Measurements from ENCODE around the gene KCNJ2. TPM values are rescaled to one million over a fixed set of nuclear protein-coding genes. Genes with fewer than 3 reads are reported as not detected.
A peak's percentile ranks its signal among the peaks of the same experiment; 100 is the strongest.

KCNJ2 gene
- total RNA-seq, 4 donors from 2014 or later, result 7.3 to 18.9 (median 10.6) TPM

GRCh38 chr17:70128727-70129238, 40.5 kb upstream of the KCNJ2 start:
- H3K9me3 ChIP-seq, result no peaks in the 10 kb centered on the region
- peaks cover 11 to 12% of the 10 kb centered on the region in 2 donors for H3K4me1 ChIP-seq
- H3K4me3 ChIP-seq, result no peak overlapping the region
- no peak for TF ChIP-seq POLR2A (IDR thresholded peaks at IDR 0.05)
- TF ChIP-seq, protein P1, sequence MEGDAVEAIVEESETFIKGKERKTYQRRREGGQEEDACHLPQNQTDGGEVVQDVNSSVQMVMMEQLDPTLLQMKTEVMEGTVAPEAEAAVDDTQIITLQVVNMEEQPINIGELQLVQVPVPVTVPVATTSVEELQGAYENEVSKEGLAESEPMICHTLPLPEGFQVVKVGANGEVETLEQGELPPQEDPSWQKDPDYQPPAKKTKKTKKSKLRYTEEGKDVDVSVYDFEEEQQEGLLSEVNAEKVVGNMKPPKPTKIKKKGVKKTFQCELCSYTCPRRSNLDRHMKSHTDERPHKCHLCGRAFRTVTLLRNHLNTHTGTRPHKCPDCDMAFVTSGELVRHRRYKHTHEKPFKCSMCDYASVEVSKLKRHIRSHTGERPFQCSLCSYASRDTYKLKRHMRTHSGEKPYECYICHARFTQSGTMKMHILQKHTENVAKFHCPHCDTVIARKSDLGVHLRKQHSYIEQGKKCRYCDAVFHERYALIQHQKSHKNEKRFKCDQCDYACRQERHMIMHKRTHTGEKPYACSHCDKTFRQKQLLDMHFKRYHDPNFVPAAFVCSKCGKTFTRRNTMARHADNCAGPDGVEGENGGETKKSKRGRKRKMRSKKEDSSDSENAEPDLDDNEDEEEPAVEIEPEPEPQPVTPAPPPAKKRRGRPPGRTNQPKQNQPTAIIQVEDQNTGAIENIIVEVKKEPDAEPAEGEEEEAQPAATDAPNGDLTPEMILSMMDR (IDR thresholded peaks at IDR 0.05 in 4 of 5, conservative IDR thresholded peaks at IDR 0.05 in 1 of 5), result no peak
- H3K27ac ChIP-seq, result no peak overlapping the region
- no peaks in the 10 kb centered on the region for H3K27me3 ChIP-seq
- ATAC-seq (no peak), DNase-seq (no peak)
- no peaks in the 10 kb centered on the region for H3K36me3 ChIP-seq
- in situ Hi-C loops (cut with MboI; ENCODE audit: low sequenced_read_pairs in 4 of 4) (loop anchor here in 2 of 4 donors (25.0 kb wide), 2 partner anchors 391 to 791 kb away; partner anchors contain the start of gene ABCA5 (in 1 of the 2)), intact Hi-C loops (cut with DNase I; ENCODE audit: low total_unique reads) (no loop called here)

- Histone ChIP-seq H3K27ac (peak overlapping the region in 1 of 4 donors; percentile 32), H3K27me3 (no peaks in the 10 kb centered on the region), H3K4me1 (peaks cover 11 to 12% of the 10 kb centered on the region in 2 donors), H3K9me3 (no peaks in the 10 kb centered on the region), H3K4me3 (no peak overlapping the region), H3K36me3 (no peaks in the 10 kb centered on the region)
- TF ChIP-seq, protein P1 (IDR thresholded peaks at IDR 0.05 in 4 of 5, conservative IDR thresholded peaks at IDR 0.05 in 1 of 5), result no peak
- TF ChIP-seq POLR2A (IDR thresholded peaks at IDR 0.05), result no peak
- intact Hi-C loops (cut with DNase I; ENCODE audit: low total_unique reads), result loop anchor here (10.0 kb wide), 1 partner anchor 395 kb away; no protein-coding TSS in a partner anchor
- ATAC-seq (no peak), DNase-seq (no peak)
- in situ Hi-C loops (cut with MboI; ENCODE audit: low sequenced_read_pairs in 4 of 4), result loop anchor here in 2 of 4 donors (25.0 kb wide), 2 partner anchors 393 to 793 kb away; partner anchors contain the start of gene ABCA5 (in 1 of the 2)
Observed at GRCh38 chr17:70130289-70130688, 39.0 kb upstream of the KCNJ2 start.

GRCh38 chr17:70132505-70132904, 36.8 kb upstream of the KCNJ2 start:
- in situ Hi-C loops (cut with MboI; ENCODE audit: low sequenced_read_pairs in 4 of 4), result loop anchor here in 2 of 4 donors (25.0 kb wide), 2 partner anchors 395 to 795 kb away; partner anchors contain the start of gene ABCA5 (in 1 of the 2)

DNA sequence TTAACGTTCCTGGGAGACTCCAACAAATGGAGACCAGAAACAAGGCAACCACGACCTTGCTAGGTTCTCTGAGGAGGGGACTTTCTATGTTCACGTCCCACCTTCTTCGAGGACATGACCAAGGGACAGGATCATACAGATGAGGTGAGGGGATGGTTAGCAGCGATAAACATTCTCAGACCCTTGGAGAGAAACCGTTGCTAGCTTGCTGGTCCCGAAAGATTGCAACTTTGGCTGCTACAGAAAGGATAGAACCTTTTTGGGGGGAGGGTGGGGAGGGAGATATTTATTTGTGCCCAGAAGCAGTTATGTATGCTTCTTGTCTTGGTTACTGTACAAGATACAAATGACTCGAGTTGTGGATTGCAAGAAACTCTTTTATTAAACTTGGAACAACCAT, 35.3 kb upstream of the KCNJ2 start:
- no peaks in the 10 kb centered on the region for H3K36me3 ChIP-seq
- intact Hi-C loops (cut with DNase I; ENCODE audit: low total_unique reads), result loop anchor here (10.0 kb wide), 1 partner anchor 399 kb away; no protein-coding TSS in a partner anchor
- peaks cover 27 to 34% of the 10 kb centered on the region in 2 donors for H3K4me1 ChIP-seq
- H3K27ac ChIP-seq, result no peak overlapping the region
- H3K27me3 ChIP-seq, result no peaks in the 10 kb centered on the region
- ATAC-seq (no peak), DNase-seq (no peak)
- H3K9me3 ChIP-seq, result no peaks in the 10 kb centered on the region
- in situ Hi-C loops (cut with MboI; ENCODE audit: low sequenced_read_pairs in 4 of 4), result loop anchor here in 2 of 4 donors (25.0 kb wide), 2 partner anchors 397 to 797 kb away; partner anchors contain the start of gene ABCA5 (in 1 of the 2)
- no peak for TF ChIP-seq POLR2A (IDR thresholded peaks at IDR 0.05)
- TF ChIP-seq, protein P1 (IDR thresholded peaks at IDR 0.05 in 4 of 5, conservative IDR thresholded peaks at IDR 0.05 in 1 of 5), result no peak
- H3K4me3 ChIP-seq, result no peak overlapping the region

More at GRCh38 chr17:70132505-70132904, 36.8 kb upstream of the KCNJ2 start:
- TF ChIP-seq, protein P1 (IDR thresholded peaks at IDR 0.05 in 4 of 5, conservative IDR thresholded peaks at IDR 0.05 in 1 of 5), result no peak
- TF ChIP-seq POLR2A (IDR thresholded peaks at IDR 0.05), result no peak
- H3K4me3 ChIP-seq, result no peak overlapping the region
- H3K4me1 ChIP-seq, result peaks cover 17 to 24% of the 10 kb centered on the region in 2 donors
- H3K9me3 ChIP-seq, result no peaks in the 10 kb centered on the region
- DNase-seq, result no peak
- H3K27ac ChIP-seq, result no peak overlapping the region
- intact Hi-C loops (cut with DNase I; ENCODE audit: low total_unique reads), result loop anchor here (10.0 kb wide), 1 partner anchor 398 kb away; no protein-coding TSS in a partner anchor
- ATAC-seq, result no peak
- no peaks in the 10 kb centered on the region for H3K27me3 ChIP-seq
- no peaks in the 10 kb centered on the region for H3K36me3 ChIP-seq

Measured in gastrocnemius medialis (tissue), 4 donors.